GM13976 (cell line): ENCODE data around the gene MTNR1B.

Experiments
- DNase-seq: peaks from one replicate; pipeline ENCODE4 v3.0.0; 2012; ENCODE audit warnings: low spot score
- CTCF ChIP-seq: IDR thresholded peaks from 2 replicates; pipeline ENCODE4 v1.5.1; 2012; ENCODE audit warnings: borderline replicate concordance, mild to moderate bottlenecking; ENCODE audit not compliant: insufficient read depth; ENCODE audit errors: extremely low read depth, missing control alignments, control extremely low read depth
- in situ Hi-C: fragments of 300-500 bp; cut with MboI; formaldehyde crosslinking; loops from one replicate; pipeline ENCODE4 v1.12.0; 2022; ENCODE audit warnings: low sequenced_read_pairs, mixed read lengths, inconsistent platforms; ENCODE audit not compliant: unreplicated experiment

The MTNR1B gene

GRCh38 chr11:92981508-92982043 lies 12.1 kb downstream of the MTNR1B start:
- no peak for DNase-seq
- TF ChIP-seq CTCF = no peak
- in situ Hi-C loops = no loop called here

GRCh38 chr11:92986585-92986984 lies 17.1 kb downstream of the MTNR1B start:
- no peak for TF ChIP-seq CTCF
- in situ Hi-C loops = no loop called here
- DNase-seq = no peak

- TF ChIP-seq CTCF = no peak
- in situ Hi-C loops = no loop called here
Measured at GRCh38 chr11:92993004-92993403, 23.6 kb downstream of the MTNR1B start.

GRCh38 chr11:93000511-93001476 lies 31.3 kb downstream of the MTNR1B start:
- no peak for DNase-seq
- in situ Hi-C loops = no loop called here
- no peak for TF ChIP-seq CTCF

More at GRCh38 chr11:92993004-92993403, 23.6 kb downstream of the MTNR1B start:
- DNase-seq = no peak

- DNase-seq = no peak
- in situ Hi-C loops = no loop called here
- no peak for TF ChIP-seq CTCF
Measured at GRCh38 chr11:93001806-93002205, 32.4 kb downstream of the MTNR1B start.

GRCh38 chr11:93002380-93002779 lies 32.9 kb downstream of the MTNR1B start:
- in situ Hi-C loops = no loop called here
- no peak for TF ChIP-seq CTCF
- no peak for DNase-seq

GRCh38 chr11:93005239-93005638 lies 35.8 kb downstream of the MTNR1B start:
- no peak for TF ChIP-seq CTCF
- in situ Hi-C loops = no loop called here
- no peak for DNase-seq
